Effector CD8-positive, alpha-beta T cell (primary cell): ENCODE data around the gene EAF1.
"Not testable (repeated sequence)": the region's sequence is repeated elsewhere in the genome, so short reads cannot be mapped to it uniquely, and the experiment has no call there.

Experiments
- DNase-seq: peaks from one replicate; lab custom pipeline; 2025; lab: John Stamatoyannopoulos, UW

Gene EAF1

DNA sequence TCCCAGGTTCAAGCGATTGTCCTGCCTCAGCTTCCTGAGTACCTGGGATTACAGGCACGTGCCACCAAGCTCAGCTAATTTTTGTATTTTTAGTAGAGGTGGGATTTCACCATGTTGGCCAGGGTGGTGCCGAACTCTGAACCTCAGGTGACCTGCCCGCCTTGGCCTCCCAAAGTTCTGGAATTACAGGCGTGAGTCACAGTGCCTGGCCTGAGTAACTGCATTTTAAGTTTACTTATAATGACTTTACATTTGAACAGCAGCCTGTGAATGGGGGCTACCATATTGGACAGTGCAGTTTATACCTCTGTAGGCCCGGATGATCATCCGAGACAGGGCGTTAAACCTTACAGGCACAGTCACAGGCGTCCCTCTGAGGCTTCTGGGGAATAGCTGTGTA, 24.8 kb downstream of the EAF1 start:
- DNase-seq = no peak

DNA sequence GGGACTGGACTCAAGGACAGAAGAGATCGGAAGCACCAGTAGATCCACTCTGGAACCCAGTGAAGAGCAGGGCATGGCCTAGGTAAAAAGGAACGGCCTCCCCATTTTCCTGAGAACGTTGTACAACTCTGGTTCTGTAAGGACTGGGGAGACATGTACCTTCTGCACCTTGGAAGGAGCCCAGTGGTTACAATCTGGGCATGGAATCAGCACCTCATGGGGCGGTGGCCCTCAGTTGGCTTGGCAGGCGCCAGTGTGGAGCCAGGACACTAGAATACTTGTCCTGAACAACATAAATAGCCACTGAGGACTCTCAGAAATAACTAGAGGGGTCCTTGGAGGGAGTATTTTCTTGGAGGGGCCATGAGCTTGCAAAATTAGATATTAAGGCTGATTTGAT, 25.6 kb downstream of the EAF1 start:
- DNase-seq = no peak

GRCh38 chr3:15453501-15453900, 26.1 kb downstream of the EAF1 start:
- no peak for DNase-seq

- no peak for DNase-seq
Measured at GRCh38 chr3:15453991-15454625, 26.7 kb downstream of the EAF1 start.

GRCh38 chr3:15454965-15455364, 27.6 kb downstream of the EAF1 start:
- no peak for DNase-seq

- DNase-seq = no peak
Measured at GRCh38 chr3:15455756-15456155, 28.4 kb downstream of the EAF1 start.

- DNase-seq = no peak
Measured at GRCh38 chr3:15456321-15456720, 28.9 kb downstream of the EAF1 start.

DNA sequence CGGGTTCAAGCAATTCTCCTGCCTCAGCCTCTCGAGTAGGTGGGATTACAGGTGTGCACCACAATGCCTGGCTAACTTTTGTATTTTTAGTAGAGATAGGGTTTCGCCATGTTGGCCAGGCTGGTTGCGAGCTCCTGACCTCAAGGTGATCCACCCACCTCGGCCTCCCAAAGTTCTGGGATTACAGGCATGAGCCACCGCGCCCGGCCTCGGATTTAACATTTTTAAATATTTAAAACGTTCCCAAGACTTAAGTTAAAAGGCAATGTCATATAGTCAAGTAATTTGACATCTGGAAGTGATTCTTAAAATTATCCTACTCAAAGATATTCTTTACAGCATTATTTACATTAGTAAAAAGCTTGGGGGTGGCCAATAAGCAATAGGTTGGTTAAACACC, 29.5 kb downstream of the EAF1 start:
- not testable (repeated sequence) for DNase-seq

GRCh38 chr3:15458212-15458780, 30.9 kb downstream of the EAF1 start:
- no peak for DNase-seq

GRCh38 chr3:15460891-15461531, 33.6 kb downstream of the EAF1 start:
- no peak for DNase-seq

DNA sequence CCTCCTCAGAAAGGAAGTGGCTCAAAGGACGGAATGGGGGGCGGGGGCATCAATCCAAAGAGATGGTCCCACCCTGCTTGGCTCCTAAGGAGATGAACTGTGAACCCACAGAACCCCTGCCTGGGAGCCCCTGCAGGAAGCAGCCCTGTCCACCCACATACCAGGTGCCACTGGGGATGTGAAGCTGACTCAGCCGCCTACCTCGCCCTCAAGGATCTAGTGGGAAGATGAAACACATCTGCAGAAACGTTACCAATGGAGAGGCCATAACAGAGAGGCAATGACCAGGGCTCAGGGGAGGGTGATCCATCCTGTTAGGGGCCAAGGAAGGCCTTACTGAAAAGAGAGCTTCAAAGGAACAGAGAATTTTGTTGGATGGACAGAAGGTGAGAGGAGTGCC, 35.1 kb downstream of the EAF1 start:
- no peak for DNase-seq

DNA sequence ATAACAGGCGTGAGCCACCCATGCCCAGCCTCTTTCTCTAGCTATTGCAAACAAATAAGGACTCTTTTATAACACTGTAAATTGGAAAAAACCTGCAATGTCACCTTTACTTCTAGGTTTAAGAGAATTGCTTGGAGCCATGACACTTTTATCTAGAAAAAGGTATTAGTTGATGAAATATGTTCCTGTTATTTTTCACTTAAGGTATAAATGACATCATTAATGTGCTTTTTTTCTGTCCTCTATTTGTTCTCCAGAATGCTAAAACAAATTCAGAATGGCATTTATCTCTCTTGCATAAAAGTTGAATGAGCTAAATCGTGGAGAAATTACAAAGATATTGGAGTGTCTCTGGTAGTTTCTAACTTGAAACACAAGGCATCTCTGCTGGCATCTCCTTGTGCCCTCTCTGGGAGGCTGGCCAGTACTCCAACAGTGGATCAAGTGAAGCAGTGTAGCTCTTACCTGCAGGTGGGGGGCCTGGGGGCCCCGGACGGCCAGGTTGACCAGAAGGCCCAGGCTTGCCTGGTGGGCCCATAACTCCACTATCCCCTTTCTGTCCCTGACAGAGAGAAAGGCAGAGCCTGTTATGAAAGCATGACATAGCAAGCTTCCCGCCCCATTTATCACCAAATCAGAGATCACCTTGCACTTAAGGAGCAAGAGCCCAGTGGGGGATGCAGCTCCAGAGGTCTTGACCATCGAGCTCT, 38.6 kb downstream of the EAF1 start:
- DNase-seq = no peak

DNA sequence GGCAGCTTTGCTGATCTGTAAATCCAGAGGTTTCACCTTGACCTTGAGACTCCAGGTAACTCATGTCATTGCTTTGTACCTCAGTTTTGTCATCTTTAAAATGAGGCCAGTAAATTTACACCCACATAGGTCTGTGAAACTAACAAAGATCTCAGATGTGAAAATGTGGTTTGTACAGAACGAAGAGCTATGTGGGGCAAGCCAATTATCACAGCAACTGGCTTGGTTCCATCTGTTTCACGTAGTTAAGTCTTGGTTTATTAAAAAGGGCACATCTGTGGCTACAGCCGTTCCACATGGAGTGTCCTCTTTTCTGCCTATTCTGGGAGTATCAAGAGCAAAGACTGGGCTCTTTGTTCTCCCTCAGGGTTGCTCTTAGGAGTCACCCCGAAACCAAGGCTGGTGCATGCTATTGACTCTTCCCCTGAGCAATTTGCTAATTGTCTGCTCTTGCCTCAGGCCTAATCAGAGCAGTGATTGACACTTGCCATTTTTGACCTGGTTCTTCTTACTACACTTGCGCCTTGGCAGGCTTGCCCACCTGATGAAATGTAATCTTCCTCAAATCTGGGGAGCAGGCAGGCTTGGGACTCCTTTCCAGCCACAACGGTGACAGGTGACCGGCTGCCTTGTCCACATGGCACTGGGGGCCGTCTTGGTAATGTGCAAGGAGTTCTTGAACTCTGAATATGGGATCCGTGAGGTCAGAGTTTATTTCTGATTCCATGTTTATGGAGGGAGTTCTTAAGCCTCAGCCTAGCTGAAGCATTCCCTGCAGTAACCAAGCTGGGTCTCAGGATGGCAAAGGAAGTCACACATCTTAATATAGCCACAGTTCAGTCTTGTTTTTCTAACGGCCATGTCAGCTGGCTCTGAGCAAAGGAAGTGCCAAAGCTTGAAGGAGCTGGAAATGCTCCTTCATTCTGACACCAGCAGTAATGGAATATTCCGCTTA, 40.1 kb downstream of the EAF1 start:
- no peak for DNase-seq

GRCh38 chr3:15470261-15470660, 42.9 kb downstream of the EAF1 start:
- no peak for DNase-seq

DNA sequence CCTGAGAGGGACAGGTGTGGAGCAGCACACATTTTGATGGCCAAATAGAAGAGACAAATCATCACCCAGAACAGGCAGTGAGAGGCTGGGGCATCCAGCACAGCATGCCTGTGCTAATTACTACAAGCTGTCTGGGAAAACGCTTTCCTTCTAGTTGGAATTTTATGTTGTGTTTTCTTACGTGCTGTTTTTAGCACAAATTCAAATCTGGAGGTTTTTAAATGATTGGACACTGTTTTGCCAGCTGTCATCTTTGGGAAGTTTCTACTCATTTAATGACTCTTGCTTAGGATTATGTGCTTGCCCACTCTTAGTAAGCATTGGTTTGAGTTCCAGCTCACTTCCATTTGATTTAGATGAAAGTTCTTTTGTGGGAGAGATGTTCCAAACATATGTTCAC, 43.5 kb downstream of the EAF1 start:
- no peak for DNase-seq

DNA sequence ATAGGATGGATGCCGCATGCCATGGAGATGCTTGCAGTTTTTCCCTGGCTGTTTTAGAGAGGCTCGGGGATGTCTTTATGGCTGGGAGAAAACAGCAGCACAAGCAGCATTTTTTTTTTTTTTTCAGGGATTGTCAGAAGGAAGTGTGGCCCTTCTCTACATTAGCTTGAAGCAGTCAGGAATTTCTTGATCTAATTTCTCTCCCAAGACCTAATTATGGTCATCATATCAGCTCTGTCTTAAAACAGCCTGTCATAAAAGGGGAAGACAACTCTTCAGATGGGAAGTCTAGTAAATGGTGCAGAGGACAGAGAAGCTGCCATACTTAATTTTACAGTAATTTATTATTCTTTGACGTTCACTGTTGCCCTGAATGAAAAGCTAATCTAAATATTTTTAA, 44.5 kb downstream of the EAF1 start:
- DNase-seq = no peak

GRCh38 chr3:15475161-15475560, 47.8 kb downstream of the EAF1 start:
- no peak for DNase-seq

DNA sequence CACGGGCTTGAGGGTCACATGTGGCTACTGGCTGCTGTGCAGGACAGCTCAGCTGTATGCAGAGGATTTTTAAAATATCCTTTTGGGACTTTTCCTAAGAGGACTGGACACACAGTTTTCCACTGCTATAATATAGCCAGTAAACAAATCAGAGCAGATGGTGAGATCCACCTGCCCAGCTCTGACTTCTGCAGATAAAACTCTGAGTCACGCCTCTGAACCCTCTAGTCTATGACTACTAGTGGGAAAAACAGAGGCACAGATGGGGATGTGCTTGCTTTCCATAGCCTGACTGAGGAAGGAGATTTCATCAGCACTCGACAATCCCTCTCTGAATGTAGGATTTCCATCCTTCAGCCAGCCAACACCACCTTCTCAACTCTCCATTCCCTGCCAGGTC, 49.0 kb downstream of the EAF1 start:
- DNase-seq = no peak

- no peak for DNase-seq
Measured at GRCh38 chr3:15477951-15478639, 50.7 kb downstream of the EAF1 start.

GRCh38 chr3:15478640-15478979, 51.2 kb downstream of the EAF1 start:
- no peak for DNase-seq
